SK-N-SH (cell line): ENCODE data around the gene CCDC160.

ENCODE experiments used
- CTCF ChIP-seq: fragments of 200-600 bp; sonication (generic); IDR thresholded peaks from 2 replicates; pipeline ENCODE4 v1.6.1; 2017; ENCODE audit warnings: antibody characterized with exemption, mild to moderate bottlenecking, moderate library complexity
- FOXJ3 ChIP-seq: sonication (generic); formaldehyde crosslinking; IDR thresholded peaks from 2 replicates; pipeline ENCODE4 v1.5.1; 2020; ENCODE audit warnings: mild to moderate bottlenecking, missing genetic modification reagents
- GABPA ChIP-seq: IDR thresholded peaks from 2 replicates; pipeline ENCODE4 v1.4.0; 2012; ENCODE audit warnings: low read depth, mild to moderate bottlenecking
- MXI1 ChIP-seq: IDR thresholded peaks from 2 replicates; pipeline ENCODE4 v1.6.1; 2012; ENCODE audit warnings: mild to moderate bottlenecking, low read depth, low read length, improper control_type of control experiment
- NFIC ChIP-seq: IDR thresholded peaks from 2 replicates; pipeline ENCODE4 v1.4.0; 2012; ENCODE audit warnings: borderline replicate concordance
- POLR2AphosphoS5 ChIP-seq: IDR thresholded peaks from 2 replicates; pipeline ENCODE4 v1.6.1; 2012; ENCODE audit warnings: low read depth, low read length
- REST ChIP-seq: IDR thresholded peaks from 2 replicates; pipeline ENCODE4 v1.6.1; 2012; ENCODE audit warnings: mild to moderate bottlenecking, low read depth, low read length, moderate library complexity
- TAF1 ChIP-seq: IDR thresholded peaks from 2 replicates; pipeline ENCODE4 v1.6.1; 2012; ENCODE audit warnings: low read depth, mild to moderate bottlenecking, low read length, moderate library complexity, borderline replicate concordance
- TEAD4 ChIP-seq: IDR thresholded peaks from 2 replicates; pipeline ENCODE4 v1.4.0; 2012; ENCODE audit warnings: mild to moderate bottlenecking, borderline replicate concordance; ENCODE audit not compliant: insufficient read depth
- YY1 ChIP-seq: IDR thresholded peaks from 2 replicates; pipeline ENCODE4 v1.4.0; 2012; ENCODE audit warnings: low read depth, mild to moderate bottlenecking
- TF ChIP-seq, protein P1 (sequence below): IDR thresholded peaks from 2 replicates; pipeline ENCODE4 v1.4.0; 2012; ENCODE audit warnings: low read depth, borderline replicate concordance
- TF ChIP-seq, protein P2 (sequence below): IDR thresholded peaks from 2 replicates; pipeline ENCODE4 v1.4.0; 2012; ENCODE audit warnings: low read depth
- TF ChIP-seq, protein P3 (sequence below): fragments of 150-350 bp; IDR thresholded peaks from 2 replicates; pipeline ENCODE4 v1.6.1; 2017; ENCODE audit warnings: antibody characterized with exemption, low read length, low read depth, borderline replicate concordance

GRCh38 chrX:134210465-134210864 lies 26.5 kb upstream of the CCDC160 start:
- TF ChIP-seq CTCF (no peak), GABPA (no peak), REST (no peak), MXI1 (no peak), NFIC (no peak), TAF1 (no peak), TEAD4 (no peak), FOXJ3 (CRISPR knock-in tag) (no peak), YY1 (no peak), POLR2AphosphoS5 (no peak)
- TF ChIP-seq, protein P1, sequence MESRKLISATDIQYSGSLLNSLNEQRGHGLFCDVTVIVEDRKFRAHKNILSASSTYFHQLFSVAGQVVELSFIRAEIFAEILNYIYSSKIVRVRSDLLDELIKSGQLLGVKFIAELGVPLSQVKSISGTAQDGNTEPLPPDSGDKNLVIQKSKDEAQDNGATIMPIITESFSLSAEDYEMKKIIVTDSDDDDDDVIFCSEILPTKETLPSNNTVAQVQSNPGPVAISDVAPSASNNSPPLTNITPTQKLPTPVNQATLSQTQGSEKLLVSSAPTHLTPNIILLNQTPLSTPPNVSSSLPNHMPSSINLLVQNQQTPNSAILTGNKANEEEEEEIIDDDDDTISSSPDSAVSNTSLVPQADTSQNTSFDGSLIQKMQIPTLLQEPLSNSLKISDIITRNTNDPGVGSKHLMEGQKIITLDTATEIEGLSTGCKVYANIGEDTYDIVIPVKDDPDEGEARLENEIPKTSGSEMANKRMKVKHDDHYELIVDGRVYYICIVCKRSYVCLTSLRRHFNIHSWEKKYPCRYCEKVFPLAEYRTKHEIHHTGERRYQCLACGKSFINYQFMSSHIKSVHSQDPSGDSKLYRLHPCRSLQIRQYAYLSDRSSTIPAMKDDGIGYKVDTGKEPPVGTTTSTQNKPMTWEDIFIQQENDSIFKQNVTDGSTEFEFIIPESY, result no peak
- TF ChIP-seq, protein P2, sequence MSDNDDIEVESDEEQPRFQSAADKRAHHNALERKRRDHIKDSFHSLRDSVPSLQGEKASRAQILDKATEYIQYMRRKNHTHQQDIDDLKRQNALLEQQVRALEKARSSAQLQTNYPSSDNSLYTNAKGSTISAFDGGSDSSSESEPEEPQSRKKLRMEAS, result no peak
- TF ChIP-seq, protein P3, sequence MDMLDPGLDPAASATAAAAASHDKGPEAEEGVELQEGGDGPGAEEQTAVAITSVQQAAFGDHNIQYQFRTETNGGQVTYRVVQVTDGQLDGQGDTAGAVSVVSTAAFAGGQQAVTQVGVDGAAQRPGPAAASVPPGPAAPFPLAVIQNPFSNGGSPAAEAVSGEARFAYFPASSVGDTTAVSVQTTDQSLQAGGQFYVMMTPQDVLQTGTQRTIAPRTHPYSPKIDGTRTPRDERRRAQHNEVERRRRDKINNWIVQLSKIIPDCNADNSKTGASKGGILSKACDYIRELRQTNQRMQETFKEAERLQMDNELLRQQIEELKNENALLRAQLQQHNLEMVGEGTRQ, result no peak
